Measurements from ENCODE around the gene PTX4.

GRCh38 chr16:1488619-1489018 lies at the start of gene PTX4:
- TF ChIP-seq CTCF (IDR thresholded peaks at IDR 0.05) (no peak), POLR2A (IDR thresholded peaks at IDR 0.05) (no peak)

Data from esophagus squamous epithelium (tissue), 4 donors.